Measurements from ENCODE around the gene ZNF211. TPM values are rescaled to one million over a fixed set of nuclear protein-coding genes. Genes with fewer than 3 reads are reported as not detected.
A peak's percentile ranks its signal among the peaks of the same experiment; 100 is the strongest.

Gene ZNF211
- total RNA-seq, 6 experiments from 2014 or later: 1.7 to 5.4 (median 3.9) TPM

DNA sequence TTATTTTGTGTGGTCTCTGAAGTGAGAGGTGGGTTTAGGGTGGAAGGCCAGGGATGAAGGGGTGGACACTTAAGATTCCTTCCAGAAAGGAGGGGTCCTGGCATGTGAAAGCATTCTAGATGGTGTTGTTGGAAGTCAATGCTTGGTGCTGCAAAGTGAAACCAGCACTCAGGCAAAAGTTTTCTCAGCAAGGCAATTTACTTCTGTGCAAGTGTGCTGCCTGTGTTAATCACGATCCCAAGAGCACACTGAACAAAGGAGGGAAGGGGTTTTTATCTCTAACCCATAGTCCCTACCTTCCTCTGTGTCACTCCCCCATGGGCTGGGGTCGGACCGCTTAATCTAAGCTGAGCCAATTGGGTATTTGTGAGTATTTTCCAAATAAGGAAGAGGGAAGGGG lies 17.6 kb upstream of the ZNF211 start:
- intact Hi-C loops (cut with DNase I): no loop called here
- no peaks in the 10 kb centered on the region for H3K27me3 ChIP-seq
- H3K4me1 ChIP-seq: peaks cover 0 to 4% (median 0%) of the 10 kb centered on the region in 4 donors
- DNase-seq (no peak), ATAC-seq (no peak)
- TF ChIP-seq, protein P1, sequence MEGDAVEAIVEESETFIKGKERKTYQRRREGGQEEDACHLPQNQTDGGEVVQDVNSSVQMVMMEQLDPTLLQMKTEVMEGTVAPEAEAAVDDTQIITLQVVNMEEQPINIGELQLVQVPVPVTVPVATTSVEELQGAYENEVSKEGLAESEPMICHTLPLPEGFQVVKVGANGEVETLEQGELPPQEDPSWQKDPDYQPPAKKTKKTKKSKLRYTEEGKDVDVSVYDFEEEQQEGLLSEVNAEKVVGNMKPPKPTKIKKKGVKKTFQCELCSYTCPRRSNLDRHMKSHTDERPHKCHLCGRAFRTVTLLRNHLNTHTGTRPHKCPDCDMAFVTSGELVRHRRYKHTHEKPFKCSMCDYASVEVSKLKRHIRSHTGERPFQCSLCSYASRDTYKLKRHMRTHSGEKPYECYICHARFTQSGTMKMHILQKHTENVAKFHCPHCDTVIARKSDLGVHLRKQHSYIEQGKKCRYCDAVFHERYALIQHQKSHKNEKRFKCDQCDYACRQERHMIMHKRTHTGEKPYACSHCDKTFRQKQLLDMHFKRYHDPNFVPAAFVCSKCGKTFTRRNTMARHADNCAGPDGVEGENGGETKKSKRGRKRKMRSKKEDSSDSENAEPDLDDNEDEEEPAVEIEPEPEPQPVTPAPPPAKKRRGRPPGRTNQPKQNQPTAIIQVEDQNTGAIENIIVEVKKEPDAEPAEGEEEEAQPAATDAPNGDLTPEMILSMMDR (IDR thresholded peaks at IDR 0.05): no peak
- peak overlapping the region in 1 of 3 donors; percentile 100 for H3K4me3 ChIP-seq
- peaks cover 4 to 20% (median 15%) of the 10 kb centered on the region in 4 donors for H3K36me3 ChIP-seq
- peaks cover 0 to 41% (median 26%) of the 10 kb centered on the region in 4 donors for H3K9me3 ChIP-seq
- no peak overlapping the region for H3K27ac ChIP-seq
- WGBS (ENCODE audit: insufficient coverage, low coverage, low lambda C conversion rate, missing lambda C conversion rate): 83% methylated on average over 1 of the region's 3 CpGs

DNA sequence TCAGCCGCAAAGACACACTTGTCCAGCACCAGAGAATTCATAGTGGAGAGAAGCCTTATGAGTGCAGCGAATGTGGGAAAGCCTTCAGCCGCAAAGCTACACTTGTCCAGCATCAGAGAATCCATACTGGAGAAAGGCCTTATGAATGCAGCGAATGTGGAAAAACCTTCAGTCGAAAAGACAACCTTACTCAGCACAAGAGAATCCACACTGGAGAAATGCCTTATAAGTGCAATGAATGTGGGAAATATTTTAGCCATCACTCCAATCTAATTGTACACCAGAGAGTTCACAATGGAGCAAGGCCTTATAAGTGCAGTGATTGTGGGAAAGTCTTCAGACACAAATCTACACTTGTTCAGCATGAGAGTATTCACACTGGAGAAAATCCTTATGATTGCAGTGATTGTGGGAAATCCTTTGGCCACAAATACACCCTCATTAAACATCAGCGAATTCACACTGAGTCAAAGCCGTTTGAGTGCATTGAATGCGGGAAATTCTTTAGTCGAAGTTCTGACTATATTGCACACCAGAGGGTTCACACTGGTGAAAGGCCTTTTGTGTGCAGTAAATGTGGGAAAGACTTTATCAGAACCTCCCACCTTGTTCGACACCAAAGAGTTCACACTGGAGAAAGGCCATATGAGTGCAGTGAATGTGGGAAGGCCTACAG lies 12.2 kb upstream of the ZNF211 start:
- Histone ChIP-seq H3K9me3 (peaks cover 0 to 86% (median 57%) of the 10 kb centered on the region in 4 donors), H3K27ac (no peak overlapping the region), H3K27me3 (no peaks in the 10 kb centered on the region), H3K4me3 (no peak overlapping the region), H3K4me1 (no peaks in the 10 kb centered on the region), H3K36me3 (peaks cover 9 to 46% (median 19%) of the 10 kb centered on the region in 4 donors)
- DNase-seq (no peak), ATAC-seq (no peak)
- TF ChIP-seq POLR2A (IDR thresholded peaks at IDR 0.05): no peak
- TF ChIP-seq, protein P1 (IDR thresholded peaks at IDR 0.05): no peak
- intact Hi-C loops (cut with DNase I): no loop called here
- WGBS (ENCODE audit: insufficient coverage, low coverage, low lambda C conversion rate, missing lambda C conversion rate): 94% methylated on average over 8 of the region's 10 CpGs

DNA sequence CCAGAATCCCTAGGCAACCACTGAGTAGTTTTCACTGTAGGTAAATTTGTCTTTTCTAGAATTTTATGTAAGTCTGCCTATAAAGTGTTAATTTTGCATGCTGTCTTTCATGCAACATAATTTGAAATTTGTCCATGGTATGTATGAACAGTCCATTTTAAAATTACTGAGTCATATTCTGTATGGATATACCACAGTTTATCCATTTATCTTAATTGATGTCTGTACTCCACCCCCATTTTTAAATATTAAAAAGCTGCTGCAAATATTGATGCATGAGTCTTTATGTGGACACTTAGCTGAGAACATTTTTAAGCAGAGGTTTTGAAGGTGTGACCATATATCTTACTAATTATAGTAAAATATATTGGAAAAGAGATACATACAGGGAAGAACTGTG lies 9.9 kb upstream of the ZNF211 start:
- intact Hi-C loops (cut with DNase I): no loop called here
- no peaks in the 10 kb centered on the region for H3K27me3 ChIP-seq
- H3K4me3 ChIP-seq: no peak overlapping the region
- DNase-seq (no peak), ATAC-seq (no peak)
- H3K4me1 ChIP-seq: no peaks in the 10 kb centered on the region
- H3K9me3 ChIP-seq: peaks cover 0 to 84% (median 55%) of the 10 kb centered on the region in 4 donors
- H3K27ac ChIP-seq: no peak overlapping the region
- peaks cover 9 to 46% (median 19%) of the 10 kb centered on the region in 4 donors for H3K36me3 ChIP-seq
- TF ChIP-seq, protein P1 (IDR thresholded peaks at IDR 0.05): no peak
- TF ChIP-seq POLR2A (IDR thresholded peaks at IDR 0.05): no peak

DNA sequence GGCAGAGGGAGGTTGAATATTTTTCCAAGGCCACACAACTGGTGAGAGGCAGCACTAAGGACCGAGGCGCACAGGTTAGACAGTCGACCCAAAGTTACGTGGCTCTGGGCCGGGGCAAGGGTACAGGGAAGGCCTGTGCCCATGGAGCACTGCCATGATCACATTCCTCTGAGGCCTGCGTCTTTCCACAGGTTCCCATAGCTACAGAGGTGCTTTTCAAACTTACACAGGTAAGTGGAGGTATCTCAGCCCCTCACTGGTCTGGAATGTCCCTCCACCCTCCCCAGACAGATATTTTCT lies 814 bp downstream of the ZNF211 start:
- peaks cover 0 to 15% (median 4%) of the 10 kb centered on the region in 4 donors for H3K9me3 ChIP-seq
- intact Hi-C loops (cut with DNase I): no loop called here
- WGBS (ENCODE audit: insufficient coverage, low coverage, low lambda C conversion rate, missing lambda C conversion rate): 44% methylated on average over 1 of the region's 6 CpGs
- H3K4me1 ChIP-seq: peaks cover 0 to 2% (median 0%) of the 10 kb centered on the region in 4 donors
- no peak for TF ChIP-seq POLR2A (IDR thresholded peaks at IDR 0.05)
- TF ChIP-seq, protein P1 (IDR thresholded peaks at IDR 0.05): no peak
- H3K27ac ChIP-seq: no peak overlapping the region
- H3K4me3 ChIP-seq: peak overlapping the region; percentile 78 to 87 (median 84)
- no peak for ATAC-seq
- H3K27me3 ChIP-seq: no peaks in the 10 kb centered on the region
- no peak for DNase-seq
- peaks cover 0 to 18% (median 6%) of the 10 kb centered on the region in 4 donors for H3K36me3 ChIP-seq
